ENCODE data around the gene TOB2.
"Not testable (repeated sequence)": the region's sequence is repeated elsewhere in the genome, so short reads cannot be mapped to it uniquely, and the experiment has no call there.

Gene TOB2

GRCh38 chr22:41425660-41426365 lies 20.8 kb downstream of the TOB2 start:
- DNase-seq, result no peak

GRCh38 chr22:41418717-41419116 lies 27.9 kb downstream of the TOB2 start:
- DNase-seq, result no peak

- no peak for DNase-seq
Measured at GRCh38 chr22:41417622-41418390, 28.8 kb downstream of the TOB2 start.

- DNase-seq, result no peak
Measured at GRCh38 chr22:41415554-41415953, 31.0 kb downstream of the TOB2 start.

GRCh38 chr22:41411021-41411851 lies 35.4 kb downstream of the TOB2 start:
- DNase-seq, result no peak

- DNase-seq, result no peak
Measured at GRCh38 chr22:41410311-41410751, 36.3 kb downstream of the TOB2 start.

- no peak for DNase-seq
Measured at GRCh38 chr22:41408665-41409064, 37.9 kb downstream of the TOB2 start.

- no peak for DNase-seq
Measured at GRCh38 chr22:41407433-41407832, 39.2 kb downstream of the TOB2 start.

GRCh38 chr22:41406410-41406809 lies 40.2 kb downstream of the TOB2 start:
- DNase-seq, result no peak

GRCh38 chr22:41405588-41405987 lies 41.0 kb downstream of the TOB2 start:
- DNase-seq, result no peak

GRCh38 chr22:41403532-41404318 lies 42.9 kb downstream of the TOB2 start:
- peak; percentile 78 to 90 for DNase-seq

- not testable (repeated sequence) for DNase-seq
Measured at GRCh38 chr22:41402851-41403250, 43.8 kb downstream of the TOB2 start.

- DNase-seq, result peak; percentile 72 to 87
Measured at GRCh38 chr22:41401781-41402648, 44.6 kb downstream of the TOB2 start.

- no peak for DNase-seq
Measured at GRCh38 chr22:41398921-41399320, 47.7 kb downstream of the TOB2 start.

- DNase-seq, result no peak
Measured at GRCh38 chr22:41397143-41397811, 49.3 kb downstream of the TOB2 start.

- no peak for DNase-seq
Measured at GRCh38 chr22:41395531-41396240, 50.9 kb downstream of the TOB2 start.

- no peak for DNase-seq
Measured at GRCh38 chr22:41394012-41394356, 52.6 kb downstream of the TOB2 start.

GRCh38 chr22:41387341-41387740 lies 59.3 kb downstream of the TOB2 start:
- DNase-seq, result no peak

- no peak for DNase-seq
Measured at GRCh38 chr22:41384128-41384527, 62.5 kb downstream of the TOB2 start.

Data from SHP77 (cell line).